ENCODE data around the gene CCDC69. TPM values are rescaled to one million over a fixed set of nuclear protein-coding genes. Genes with fewer than 3 reads are reported as not detected.

The CCDC69 gene
- total RNA-seq, 1 donor from 2014 or later: 4.4 TPM

GRCh38 chr5:151147033-151147432, 76.9 kb downstream of the CCDC69 start:
- no peak overlapping the region for H3K4me3 ChIP-seq (ENCODE audit: low read depth, low read length)
- no peak for TF ChIP-seq CTCF (IDR thresholded peaks at IDR 0.05; ENCODE audit: insufficient read depth, low read length, poor library complexity, severe bottlenecking)
- no peaks in the 10 kb centered on the region for H3K27me3 ChIP-seq (ENCODE audit: control insufficient read depth, insufficient read depth, low read length)
- H3K36me3 ChIP-seq (ENCODE audit: control insufficient read depth, insufficient read depth, low read length): no peaks in the 10 kb centered on the region
- DNase-seq (ENCODE audit: low read depth): no peak

DNA sequence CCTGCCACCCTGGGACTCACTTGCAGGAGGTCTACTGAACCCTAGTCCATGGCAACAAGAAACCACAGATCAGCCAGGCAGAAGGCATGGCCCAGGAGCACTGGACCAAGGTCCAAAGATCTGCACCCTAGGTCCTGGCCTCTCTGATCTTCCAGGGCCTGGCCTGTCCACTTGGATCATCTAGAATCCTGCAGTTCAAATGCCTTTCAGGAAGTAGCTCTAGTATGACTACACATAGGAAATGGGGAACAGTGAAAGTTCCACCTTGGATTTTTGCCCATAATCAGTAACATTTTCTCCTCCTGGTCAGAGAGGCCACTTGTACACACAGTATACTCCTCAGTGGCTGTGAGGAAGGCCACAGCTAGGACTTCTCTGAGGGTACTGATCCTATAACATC, 77.8 kb downstream of the CCDC69 start:
- DNase-seq (ENCODE audit: low read depth): no peak
- Histone ChIP-seq H3K36me3 (ENCODE audit: control insufficient read depth, insufficient read depth, low read length) (no peaks in the 10 kb centered on the region), H3K27me3 (ENCODE audit: control insufficient read depth, insufficient read depth, low read length) (no peaks in the 10 kb centered on the region), H3K4me3 (ENCODE audit: low read depth, low read length) (no peak overlapping the region)
- TF ChIP-seq CTCF (IDR thresholded peaks at IDR 0.05; ENCODE audit: insufficient read depth, low read length, poor library complexity, severe bottlenecking): no peak

DNA sequence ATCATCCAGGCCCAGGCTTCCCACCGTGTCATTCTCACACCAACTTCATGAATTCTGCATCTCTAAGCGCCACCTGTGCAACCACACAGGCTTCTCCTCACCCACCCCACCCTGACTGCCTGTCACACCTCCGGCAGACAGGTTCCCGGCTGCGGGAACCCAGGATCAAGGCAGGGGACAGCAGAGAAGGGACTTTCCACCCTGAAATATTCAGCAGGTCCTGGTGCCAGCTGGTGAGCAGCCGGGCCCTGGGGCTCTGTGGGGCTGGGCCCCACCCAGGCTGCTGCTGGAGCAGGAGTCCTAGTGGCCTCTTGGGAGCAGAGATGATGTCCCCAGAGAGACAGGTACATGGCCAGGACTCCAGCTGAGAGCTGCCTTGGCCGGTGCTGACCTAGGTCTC, 79.0 kb downstream of the CCDC69 start:
- no peaks in the 10 kb centered on the region for H3K36me3 ChIP-seq (ENCODE audit: control insufficient read depth, insufficient read depth, low read length)
- no peak overlapping the region for H3K4me3 ChIP-seq (ENCODE audit: low read depth, low read length)
- DNase-seq (ENCODE audit: low read depth): no peak

GRCh38 chr5:151144275-151144674, 79.6 kb downstream of the CCDC69 start:
- no peak for TF ChIP-seq CTCF (IDR thresholded peaks at IDR 0.05; ENCODE audit: insufficient read depth, low read length, poor library complexity, severe bottlenecking)
- Histone ChIP-seq H3K36me3 (ENCODE audit: control insufficient read depth, insufficient read depth, low read length) (no peaks in the 10 kb centered on the region), H3K27me3 (ENCODE audit: control insufficient read depth, insufficient read depth, low read length) (no peaks in the 10 kb centered on the region), H3K4me3 (ENCODE audit: low read depth, low read length) (no peak overlapping the region)
- no peak for DNase-seq (ENCODE audit: low read depth)

More for the DNA sequence above, 79.0 kb downstream of the CCDC69 start:
- no peak for TF ChIP-seq CTCF (IDR thresholded peaks at IDR 0.05; ENCODE audit: insufficient read depth, low read length, poor library complexity, severe bottlenecking)
- no peaks in the 10 kb centered on the region for H3K27me3 ChIP-seq (ENCODE audit: control insufficient read depth, insufficient read depth, low read length)

GRCh38 chr5:151143645-151144044, 80.2 kb downstream of the CCDC69 start:
- no peak for TF ChIP-seq CTCF (IDR thresholded peaks at IDR 0.05; ENCODE audit: insufficient read depth, low read length, poor library complexity, severe bottlenecking)
- Histone ChIP-seq H3K4me3 (ENCODE audit: low read depth, low read length) (no peak overlapping the region), H3K27me3 (ENCODE audit: control insufficient read depth, insufficient read depth, low read length) (no peaks in the 10 kb centered on the region), H3K36me3 (ENCODE audit: control insufficient read depth, insufficient read depth, low read length) (no peaks in the 10 kb centered on the region)
- DNase-seq (ENCODE audit: low read depth): no peak

DNA sequence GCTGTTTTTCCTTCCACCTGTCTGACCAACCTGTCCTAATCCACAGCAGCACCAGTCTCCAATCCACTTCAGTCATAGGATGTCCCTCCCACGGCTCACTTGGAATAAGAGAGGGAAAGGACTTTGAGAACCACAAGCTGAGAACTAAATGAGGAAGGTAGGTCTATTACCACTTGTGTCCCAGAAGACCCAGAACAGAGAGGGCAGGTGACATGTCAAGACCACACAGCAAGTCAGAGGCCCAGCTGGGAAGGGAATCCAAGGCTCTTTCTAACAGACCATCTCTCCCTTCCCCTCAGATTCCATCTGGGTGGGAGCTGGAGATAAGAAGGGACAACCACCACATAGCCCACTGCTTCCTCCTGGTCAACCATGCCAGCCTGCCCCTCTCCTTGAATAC, 81.0 kb downstream of the CCDC69 start:
- peaks cover 1% of the 10 kb centered on the region for H3K36me3 ChIP-seq (ENCODE audit: control insufficient read depth, insufficient read depth, low read length)
- H3K27me3 ChIP-seq (ENCODE audit: control insufficient read depth, insufficient read depth, low read length): no peaks in the 10 kb centered on the region
- TF ChIP-seq CTCF (IDR thresholded peaks at IDR 0.05; ENCODE audit: insufficient read depth, low read length, poor library complexity, severe bottlenecking): no peak
- H3K4me3 ChIP-seq (ENCODE audit: low read depth, low read length): no peak overlapping the region
- no peak for DNase-seq (ENCODE audit: low read depth)
